GM20000 (cell line): ENCODE results near the gene PTPRN.
A peak's percentile ranks its signal among the peaks of the same experiment; 100 is the strongest.

Source experiments
- DNase-seq: peaks from one replicate; pipeline ENCODE4 v3.0.0; 2012; ENCODE audit warnings: low spot score
- CTCF ChIP-seq: IDR thresholded peaks from 2 replicates; pipeline ENCODE4 v1.5.1; 2012; ENCODE audit warnings: mild to moderate bottlenecking, control low read depth; ENCODE audit errors: extremely low read depth, missing control alignments

The PTPRN gene

GRCh38 chr2:219279151-219279915, 29.9 kb downstream of the PTPRN start, which contains the start of gene DNAJB2:
DNAJB2 (plus strand) TSS chr2:219279366; CDS start chr2:219279834, 468 bp downstream.
- peak; percentile 100 for DNase-seq
- TF ChIP-seq CTCF = no peak

- DNase-seq = peak; percentile 35
- TF ChIP-seq CTCF = no peak
Observed at GRCh38 chr2:219278655-219279150, 30.5 kb downstream of the PTPRN start.

- peak; percentile 79 for DNase-seq
- TF ChIP-seq CTCF = peak; percentile 85
Observed at GRCh38 chr2:219277703-219278654, 31.2 kb downstream of the PTPRN start.

DNA sequence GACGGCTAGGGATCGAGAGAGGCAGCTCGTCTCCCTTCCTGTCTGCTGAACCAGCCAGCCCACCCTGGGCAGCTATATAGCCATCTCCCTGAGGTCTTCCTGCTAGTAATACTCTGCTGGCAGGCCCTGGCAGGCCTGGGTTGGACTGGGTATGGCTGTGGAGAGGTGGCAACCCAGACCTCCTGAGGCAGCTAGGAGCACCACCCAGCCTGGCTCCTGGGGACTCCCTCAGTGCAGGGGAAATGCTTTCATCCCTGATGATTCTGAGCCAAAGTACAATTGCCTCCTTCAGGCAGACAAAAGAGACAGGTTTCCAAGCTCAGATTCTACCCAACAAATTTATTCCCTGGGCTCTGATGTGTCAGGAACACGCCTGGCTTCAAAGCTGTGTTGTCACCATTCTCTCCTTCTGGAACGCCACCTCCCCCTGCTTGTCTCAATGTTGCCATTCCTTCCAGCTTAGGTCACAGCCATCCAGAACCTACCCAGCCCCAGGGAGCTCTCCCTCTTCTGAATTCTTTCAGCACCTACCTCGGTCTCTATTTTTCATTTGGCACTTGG, 34.8 kb downstream of the PTPRN start:
- no peak for TF ChIP-seq CTCF
- no peak for DNase-seq

- no peak for DNase-seq
- no peak for TF ChIP-seq CTCF
Observed at GRCh38 chr2:219273937-219274336, 35.3 kb downstream of the PTPRN start.

- TF ChIP-seq CTCF = no peak
- DNase-seq = no peak
Observed at GRCh38 chr2:219272995-219273394, 36.2 kb downstream of the PTPRN start.
